Astrocyte (in vitro differentiated cells and primary cell): ENCODE results near the gene DDX41. TPM values are rescaled to one million over a fixed set of nuclear protein-coding genes. Genes with fewer than 3 reads are reported as not detected.

ENCODE experiments used
- DNase-seq: peaks from one replicate; pipeline ENCODE4 v3.0.0-alpha.2; 2010; ENCODE audit warnings: low read depth
- FAIRE-seq: peaks from 2 replicates; lab custom pipeline; 2011; peaks lifted over from hg19 to GRCh38; lab: Jason Lieb, UNC
- H2AFZ ChIP-seq: 2 replicates; pipeline ENCODE4 v1.6.0; 2012; ENCODE audit warnings: low read depth, low read length, inconsistent platforms
- H3K27ac ChIP-seq: 2 replicates; pipeline ENCODE4 v1.5.1; 2011; ENCODE audit warnings: low read depth, low read length, inconsistent platforms
- H3K27me3 ChIP-seq: 2 replicates; pipeline ENCODE4 v1.6.0; 2011; ENCODE audit warnings: low read length, inconsistent platforms; ENCODE audit not compliant: insufficient read depth
- H3K36me3 ChIP-seq: 2 replicates; pipeline ENCODE4 v1.5.1; 2011; ENCODE audit warnings: low read length, inconsistent platforms; ENCODE audit not compliant: insufficient read depth
- H3K4me1 ChIP-seq: 2 replicates; pipeline ENCODE4 v1.5.1; 2011; ENCODE audit warnings: low read length, inconsistent platforms; ENCODE audit not compliant: insufficient read depth
- H3K4me2 ChIP-seq: 2 replicates; pipeline ENCODE4 v1.6.0; 2012; ENCODE audit warnings: low read length, inconsistent platforms
- H3K4me3 ChIP-seq: 2 replicates; pipeline ENCODE4 v1.5.1; 2011; ENCODE audit warnings: low read depth, mild to moderate bottlenecking, low read length, inconsistent platforms; ENCODE audit not compliant: insufficient read depth
- H3K79me2 ChIP-seq: 2 replicates; pipeline ENCODE4 v1.6.0; 2012; ENCODE audit warnings: mild to moderate bottlenecking, low read length, inconsistent platforms; ENCODE audit not compliant: insufficient read depth
- H3K9ac ChIP-seq: 2 replicates; pipeline ENCODE4 v1.6.0; 2012; ENCODE audit warnings: mild to moderate bottlenecking, low read length, inconsistent platforms
- H3K9me3 ChIP-seq: 2 replicates; pipeline ENCODE4 v1.5.1; 2012; ENCODE audit warnings: low read depth, mild to moderate bottlenecking, low read length, inconsistent platforms; ENCODE audit not compliant: insufficient read depth
- H4K20me1 ChIP-seq: 2 replicates; pipeline ENCODE4 v1.6.0; 2012; ENCODE audit warnings: low read length, inconsistent platforms; ENCODE audit not compliant: insufficient read depth
- H3K27ac Mint-ChIP-seq: one replicate; pipeline ENCODE4 v1.8.0; 2021; ENCODE audit warnings: mild to moderate bottlenecking, mixed read lengths; ENCODE audit not compliant: unreplicated experiment
- H3K27me3 Mint-ChIP-seq: one replicate; pipeline ENCODE4 v1.8.0; 2021; ENCODE audit warnings: low read depth, mixed read lengths; ENCODE audit not compliant: unreplicated experiment
- H3K36me3 Mint-ChIP-seq: one replicate; pipeline ENCODE4 v1.8.0; 2021; ENCODE audit warnings: low read depth, mixed read lengths; ENCODE audit not compliant: unreplicated experiment
- H3K4me1 Mint-ChIP-seq: one replicate; pipeline ENCODE4 v1.8.0; 2021; ENCODE audit warnings: low read depth, mixed read lengths; ENCODE audit not compliant: unreplicated experiment
- H3K4me3 Mint-ChIP-seq: one replicate; pipeline ENCODE4 v1.8.0; 2021; ENCODE audit warnings: mild to moderate bottlenecking, moderate library complexity, mixed read lengths; ENCODE audit not compliant: unreplicated experiment
- H3K9me3 Mint-ChIP-seq: one replicate; pipeline ENCODE4 v1.8.0; 2021; ENCODE audit warnings: mild to moderate bottlenecking, mixed read lengths; ENCODE audit not compliant: unreplicated experiment
- CTCF ChIP-seq: IDR thresholded peaks from 2 replicates; pipeline ENCODE4 v1.5.1; 2011; ENCODE audit warnings: low read depth, mild to moderate bottlenecking, inconsistent platforms, low read length, moderate library complexity; ENCODE audit not compliant: insufficient read depth
- EZH2 ChIP-seq: IDR thresholded peaks from 2 replicates; pipeline ENCODE4 v1.6.1; 2012; ENCODE audit warnings: mild to moderate bottlenecking, low read length, inconsistent platforms; ENCODE audit not compliant: insufficient read depth
- total RNA-seq: library from RNA; stranded (reverse); gene quantifications from 2 replicates; pipeline ENCODE4 v1.2.1, GENCODE V29; 2021

DDX41 gene
- total RNA-seq, 1 donor from 2014 or later = 92.5 TPM

GRCh38 chr5:177478711-177479646, 37.8 kb downstream of the DDX41 start:
- TF ChIP-seq EZH2 = no peak
- TF ChIP-seq CTCF = no peak
- no peak overlapping the region for H3K4me3 ChIP-seq
- H3K36me3 ChIP-seq = no peaks in the 10 kb centered on the region
- peak overlapping the region; percentile 24 for H3K9ac ChIP-seq
- DNase-seq (peak; percentile 41), FAIRE-seq (no peak)
- Mint-ChIP-seq H3K36me3 (peaks cover 17% of the 10 kb centered on the region), H3K27ac (peak overlapping the region; percentile 90), H3K4me3 (peak overlapping the region; percentile 62), H3K27me3 (no peaks in the 10 kb centered on the region), H3K4me1 (peaks cover 63% of the 10 kb centered on the region), H3K9me3 (no peaks in the 10 kb centered on the region)
- peaks cover 40% of the 10 kb centered on the region for H3K4me1 ChIP-seq
- peak overlapping the region; percentile 29 for H3K27ac ChIP-seq
- peaks cover 2% of the 10 kb centered on the region for H3K79me2 ChIP-seq
- H3K4me2 ChIP-seq = no peak overlapping the region
- no peaks in the 10 kb centered on the region for H3K9me3 ChIP-seq
- H4K20me1 ChIP-seq = peaks cover 55% of the 10 kb centered on the region
- H3K27me3 ChIP-seq = no peaks in the 10 kb centered on the region
- H2AFZ ChIP-seq = no peak overlapping the region

GRCh38 chr5:177477701-177478477, 38.9 kb downstream of the DDX41 start:
- no peaks in the 10 kb centered on the region for H3K36me3 ChIP-seq
- no peak overlapping the region for H3K4me3 ChIP-seq
- TF ChIP-seq CTCF (no peak), EZH2 (no peak)
- peak overlapping the region; percentile 60 for H3K4me3 Mint-ChIP-seq
- no peak overlapping the region for H2AFZ ChIP-seq
- H3K27ac Mint-ChIP-seq = peak overlapping the region; percentile 89
- no peak overlapping the region for H3K9ac ChIP-seq
- no peak for DNase-seq
- peaks cover 10% of the 10 kb centered on the region for H3K36me3 Mint-ChIP-seq
- H3K79me2 ChIP-seq = peaks cover 1% of the 10 kb centered on the region
- H3K27ac ChIP-seq = no peak overlapping the region
- H3K4me2 ChIP-seq = no peak overlapping the region
- no peaks in the 10 kb centered on the region for H3K9me3 Mint-ChIP-seq
- H3K4me1 Mint-ChIP-seq = peaks cover 58% of the 10 kb centered on the region
- peaks cover 36% of the 10 kb centered on the region for H3K4me1 ChIP-seq
- peaks cover 44% of the 10 kb centered on the region for H4K20me1 ChIP-seq
- no peaks in the 10 kb centered on the region for H3K27me3 ChIP-seq
- H3K9me3 ChIP-seq = no peaks in the 10 kb centered on the region
- FAIRE-seq = no peak
- H3K27me3 Mint-ChIP-seq = no peaks in the 10 kb centered on the region
